MG63 (cell line): ENCODE data around the gene SMAP1. TPM values are rescaled to one million over a fixed set of nuclear protein-coding genes. Genes with fewer than 3 reads are reported as not detected.
"Not testable (repeated sequence)": the region's sequence is repeated elsewhere in the genome, so short reads cannot be mapped to it uniquely, and the experiment has no call there.

ENCODE experiments used
- DNase-seq: peaks from one replicate; pipeline ENCODE4 v3.0.0-alpha.2; 2020
- H3K27me3 ChIP-seq: fragments of 250-450 bp; sonication (Bioruptor Pico); 2 replicates; pipeline ENCODE4 v1.5.1; 2020; ENCODE audit warnings: mild to moderate bottlenecking, moderate library complexity
- H3K36me3 ChIP-seq: fragments of 250-450 bp; sonication (Bioruptor Pico); 2 replicates; pipeline ENCODE4 v1.5.1; 2020; ENCODE audit warnings: mild to moderate bottlenecking, moderate library complexity
- H3K4me3 ChIP-seq: fragments of 250-450 bp; sonication (Bioruptor Pico); 2 replicates; pipeline ENCODE4 v1.5.1; 2020; ENCODE audit warnings: mild to moderate bottlenecking, moderate library complexity
- H3K9me3 ChIP-seq: fragments of 250-450 bp; sonication (Bioruptor Pico); 2 replicates; pipeline ENCODE4 v1.5.1; 2020; ENCODE audit warnings: mild to moderate bottlenecking, moderate library complexity
- total RNA-seq: library from RNA; depleted of rRNA; stranded (reverse); fragments of >200 nt; shearing (Covaris generic); gene quantifications from 2 replicates; pipeline ENCODE4 v1.2.3, GENCODE V29; 2014; ENCODE audit warnings: low replicate concordance

Gene SMAP1
- total RNA-seq, 1 experiment from 2014 or later, result 19.6 TPM

DNA sequence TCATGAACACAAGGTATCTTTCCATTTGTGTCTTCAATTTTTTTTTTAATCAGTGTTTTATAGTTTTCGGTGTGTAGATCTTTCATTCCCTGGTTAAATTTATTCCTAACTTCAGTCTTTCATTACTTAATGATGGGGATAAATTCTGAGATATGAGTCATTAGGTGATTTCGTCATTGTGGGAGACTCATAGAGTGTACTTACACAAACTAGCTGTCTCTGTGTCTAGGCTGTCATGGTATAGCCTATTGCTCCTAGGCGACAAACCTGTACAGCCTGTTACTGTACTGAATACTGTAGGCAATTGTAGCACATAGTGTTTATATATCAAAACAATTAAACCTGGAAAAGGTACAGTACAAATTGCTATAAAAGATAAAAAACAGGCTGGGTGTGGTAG lies 42.1 kb downstream of the SMAP1 start:
- no peak for DNase-seq
- Histone ChIP-seq H3K36me3 (no peaks in the 10 kb centered on the region), H3K9me3 (peaks cover 2% of the 10 kb centered on the region), H3K27me3 (no peaks in the 10 kb centered on the region), H3K4me3 (no peak overlapping the region)

DNA sequence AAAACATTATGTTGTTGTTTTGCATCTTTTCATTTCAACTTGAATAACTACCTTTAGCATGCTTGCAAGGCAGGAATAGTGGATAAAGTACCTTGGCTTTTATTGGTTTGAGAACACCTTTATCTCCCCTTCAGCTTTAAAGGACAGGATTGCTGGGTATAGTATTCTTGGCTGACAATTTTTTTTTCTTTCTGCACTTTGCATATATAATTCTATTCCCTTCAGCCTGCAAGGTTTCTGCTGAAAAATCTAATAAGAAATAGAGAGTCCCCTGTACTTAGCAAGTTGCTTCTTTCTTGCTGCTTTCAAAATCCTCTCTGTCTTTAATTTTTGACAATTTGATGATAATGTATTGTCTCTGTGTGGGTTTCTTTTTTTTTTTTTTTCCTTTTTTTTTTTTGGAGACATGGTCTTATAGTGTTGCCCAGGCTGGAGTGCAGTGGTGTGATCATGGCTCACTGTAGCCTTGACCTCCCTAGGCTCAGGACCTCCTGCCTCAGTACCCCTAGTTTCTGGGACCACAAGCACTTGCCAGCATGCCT lies 47.1 kb downstream of the SMAP1 start:
- Histone ChIP-seq H3K4me3 (no peak overlapping the region), H3K9me3 (peaks cover 2% of the 10 kb centered on the region), H3K27me3 (no peaks in the 10 kb centered on the region), H3K36me3 (no peaks in the 10 kb centered on the region)
- no peak for DNase-seq

DNA sequence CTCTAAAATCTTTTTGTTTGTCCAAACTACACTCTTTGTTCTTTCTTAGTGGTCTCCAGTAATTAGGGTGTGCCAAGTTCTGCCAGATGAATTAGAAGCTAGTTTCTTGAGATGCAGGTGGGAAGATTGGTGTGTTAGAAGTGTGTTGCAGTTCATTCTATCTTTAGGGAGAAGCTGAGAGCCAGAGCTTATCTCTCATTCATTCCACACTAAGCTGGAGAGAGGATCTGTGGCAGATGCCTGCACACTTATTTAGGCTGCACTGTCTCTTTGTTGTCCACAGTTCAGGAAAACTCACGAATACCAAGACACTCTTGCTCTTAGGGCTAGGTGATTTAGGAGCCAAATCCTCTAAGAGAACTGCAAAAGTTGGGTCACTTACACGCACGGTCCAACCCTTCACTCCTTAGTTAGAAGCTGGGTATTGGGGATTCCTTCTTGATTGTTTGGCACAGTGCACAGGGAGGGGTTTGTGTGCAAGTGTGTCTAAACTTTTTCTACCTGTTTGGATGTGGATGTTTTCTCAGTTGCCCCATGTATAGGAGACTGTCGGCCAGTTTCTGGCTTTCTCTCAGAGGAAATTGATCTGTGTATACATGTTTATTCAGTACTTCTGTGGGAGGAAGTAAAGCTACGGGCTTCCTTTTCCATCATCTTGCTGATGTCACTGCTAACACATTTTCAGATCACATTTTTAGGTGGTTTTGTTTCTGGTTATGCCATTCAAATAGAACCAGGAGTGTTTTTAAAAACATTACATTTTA lies 49.5 kb downstream of the SMAP1 start:
- Histone ChIP-seq H3K36me3 (no peaks in the 10 kb centered on the region), H3K27me3 (no peaks in the 10 kb centered on the region), H3K9me3 (peaks cover 2% of the 10 kb centered on the region), H3K4me3 (no peak overlapping the region)
- no peak for DNase-seq

DNA sequence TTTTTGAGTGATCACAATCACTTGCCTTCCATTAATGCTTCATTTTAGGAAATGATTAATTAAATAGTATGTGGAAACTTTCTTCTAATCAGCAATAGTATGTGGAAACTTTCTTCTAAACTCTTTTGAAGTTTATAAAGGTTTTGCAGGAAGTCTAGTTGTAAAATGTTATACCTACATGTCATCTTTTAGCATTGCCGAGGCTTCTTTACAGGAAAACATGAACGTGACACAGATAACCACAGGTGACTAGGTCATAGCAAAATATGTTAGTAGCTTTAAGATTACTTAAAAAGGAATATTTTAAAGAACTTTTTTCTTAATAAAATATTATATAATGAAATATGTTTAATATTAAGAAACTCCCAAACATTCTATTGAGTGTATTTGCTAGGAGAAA lies 56.8 kb downstream of the SMAP1 start:
- Histone ChIP-seq H3K9me3 (no peaks in the 10 kb centered on the region), H3K27me3 (no peaks in the 10 kb centered on the region), H3K4me3 (no peak overlapping the region), H3K36me3 (no peaks in the 10 kb centered on the region)
- DNase-seq, result no peak

GRCh38 chr6:70725817-70726415 lies 58.2 kb downstream of the SMAP1 start:
- no peak for DNase-seq
- Histone ChIP-seq H3K9me3 (no peaks in the 10 kb centered on the region), H3K36me3 (no peaks in the 10 kb centered on the region), H3K27me3 (no peaks in the 10 kb centered on the region), H3K4me3 (no peak overlapping the region)

DNA sequence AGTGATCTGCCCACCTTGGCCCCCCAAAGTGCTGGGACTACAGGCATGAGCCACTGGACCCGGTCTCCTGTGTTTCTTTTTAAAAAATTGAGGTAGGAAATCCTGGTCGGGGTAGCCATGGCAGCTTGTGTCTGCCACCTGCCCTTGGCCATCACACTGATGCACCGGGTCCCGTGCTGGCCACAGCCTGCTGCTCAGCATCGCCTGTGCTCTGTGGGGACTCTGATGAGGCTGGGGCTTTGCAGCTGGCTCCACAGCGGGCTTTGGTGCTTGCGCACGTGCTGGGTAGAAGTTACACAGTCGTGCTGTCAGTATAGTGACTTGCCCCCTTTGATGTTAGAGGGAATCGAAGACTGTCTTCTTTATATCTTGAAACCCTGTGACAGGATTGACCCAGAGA lies 66.7 kb downstream of the SMAP1 start:
- Histone ChIP-seq H3K9me3 (no peaks in the 10 kb centered on the region), H3K27me3 (no peaks in the 10 kb centered on the region), H3K4me3 (no peak overlapping the region), H3K36me3 (no peaks in the 10 kb centered on the region)
- no peak for DNase-seq

DNA sequence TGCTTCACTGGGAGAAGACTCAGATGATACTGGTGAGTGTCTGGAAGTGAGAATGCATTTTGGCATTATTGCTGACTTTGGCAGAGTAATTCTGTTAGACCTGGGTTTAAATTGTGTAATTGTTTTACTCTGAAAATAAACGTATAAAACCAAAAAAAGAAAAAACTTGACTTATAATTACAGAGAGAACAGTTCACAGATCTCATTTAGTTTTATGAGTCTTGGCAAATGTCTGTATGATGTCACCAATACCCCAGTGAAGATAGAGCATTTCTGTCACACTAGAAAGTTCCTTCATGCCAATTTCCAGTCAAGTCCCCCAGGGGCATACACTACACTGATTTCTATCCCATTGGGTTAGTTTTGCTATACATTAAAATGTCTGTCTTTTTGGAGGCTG lies 67.3 kb downstream of the SMAP1 start:
- Histone ChIP-seq H3K36me3 (no peaks in the 10 kb centered on the region), H3K4me3 (no peak overlapping the region), H3K27me3 (no peaks in the 10 kb centered on the region), H3K9me3 (no peaks in the 10 kb centered on the region)
- DNase-seq, result no peak

DNA sequence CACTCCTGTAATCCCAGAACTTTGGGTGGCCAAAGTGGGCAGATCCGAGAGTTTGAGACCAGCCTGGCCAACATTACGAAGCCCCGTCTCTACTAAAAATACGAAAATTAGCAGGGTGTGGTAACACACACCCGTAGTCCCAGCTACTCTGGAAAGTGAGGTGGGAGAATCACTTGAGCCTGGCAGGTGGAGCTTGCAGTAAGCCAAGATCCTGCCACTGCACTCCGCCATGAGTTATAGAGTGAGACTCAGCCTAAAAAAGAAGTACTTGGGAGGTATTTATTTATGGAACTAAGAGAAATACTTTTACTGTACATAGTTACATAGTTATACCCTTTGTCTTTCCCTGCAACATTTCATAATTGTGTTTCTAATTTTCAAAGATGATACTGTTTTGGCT lies 67.8 kb downstream of the SMAP1 start:
- no peak overlapping the region for H3K4me3 ChIP-seq
- no peak for DNase-seq
- no peaks in the 10 kb centered on the region for H3K36me3 ChIP-seq
- H3K9me3 ChIP-seq, result no peaks in the 10 kb centered on the region
- H3K27me3 ChIP-seq, result no peaks in the 10 kb centered on the region

DNA sequence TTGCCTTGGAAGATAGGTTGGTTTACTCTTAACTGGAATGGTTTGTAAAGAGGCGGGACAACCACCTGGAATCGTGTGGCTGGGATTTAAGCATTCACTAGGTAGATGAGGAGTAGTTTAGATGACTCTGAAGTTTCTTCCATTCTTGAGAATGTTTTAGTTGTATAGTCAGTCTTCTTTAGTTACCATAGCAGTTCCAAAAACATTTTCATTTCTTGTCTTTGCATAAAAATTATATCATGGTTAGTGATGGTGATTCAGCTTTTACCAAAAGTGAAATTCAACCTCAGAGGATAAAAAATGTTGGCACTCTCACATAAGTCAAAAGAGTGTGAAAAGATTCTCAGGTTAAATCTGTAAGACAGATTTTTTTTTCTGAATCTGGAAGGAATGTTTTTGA lies 70.3 kb downstream of the SMAP1 start:
- H3K4me3 ChIP-seq, result no peak overlapping the region
- H3K27me3 ChIP-seq, result no peaks in the 10 kb centered on the region
- no peaks in the 10 kb centered on the region for H3K9me3 ChIP-seq
- no peaks in the 10 kb centered on the region for H3K36me3 ChIP-seq
- no peak for DNase-seq

- no peak for DNase-seq
- Histone ChIP-seq H3K9me3 (no peaks in the 10 kb centered on the region), H3K36me3 (no peaks in the 10 kb centered on the region), H3K27me3 (no peaks in the 10 kb centered on the region), H3K4me3 (no peak overlapping the region)
These were observed 71.9 kb downstream of the SMAP1 start for GRCh38 chr6:70739534-70739933.

DNA sequence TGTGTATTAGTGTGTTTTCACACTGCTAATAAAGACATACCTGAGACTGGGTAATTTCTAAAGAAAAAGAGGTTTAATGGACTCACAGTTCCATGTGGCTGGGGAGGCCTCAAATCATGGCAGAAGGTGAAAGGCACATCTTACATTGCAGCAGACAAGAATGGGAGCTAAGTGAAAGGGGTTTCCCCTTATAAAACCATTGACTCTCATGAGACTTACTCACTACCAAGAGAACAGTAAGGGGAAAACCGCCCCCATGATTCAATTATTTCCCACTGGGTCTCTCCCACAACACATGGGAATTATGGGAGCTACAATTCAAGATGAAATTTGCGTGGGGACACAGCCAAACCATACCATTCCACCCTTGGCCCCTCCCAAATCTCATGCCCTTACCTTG lies 73.1 kb downstream of the SMAP1 start:
- H3K9me3 ChIP-seq, H3K27me3 ChIP-seq, DNase-seq, H3K4me3 ChIP-seq, H3K36me3 ChIP-seq: not testable (repeated sequence)

DNA sequence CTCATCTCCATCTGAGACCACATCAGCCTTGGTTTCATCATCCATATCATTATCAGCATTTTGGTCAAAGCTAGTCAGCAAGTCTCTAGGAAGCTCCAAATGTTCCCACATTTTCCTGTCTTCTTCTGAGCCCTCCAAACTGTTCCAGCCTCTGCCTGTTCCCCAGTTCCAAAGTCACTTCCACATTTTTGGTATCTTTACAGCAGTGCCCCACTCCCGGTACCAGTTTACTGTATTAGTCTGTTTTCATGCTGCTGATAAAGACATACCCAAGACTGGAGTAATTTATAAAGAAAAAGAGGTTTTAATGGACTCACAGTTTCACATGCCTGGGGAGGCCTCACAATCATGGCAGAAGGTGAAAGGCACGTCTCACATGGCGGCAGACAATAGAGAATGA lies 74.8 kb downstream of the SMAP1 start:
- not testable (repeated sequence) for H3K9me3 ChIP-seq, H3K27me3 ChIP-seq, H3K36me3 ChIP-seq, DNase-seq, H3K4me3 ChIP-seq

GRCh38 chr6:70753870-70754380 lies 86.2 kb downstream of the SMAP1 start:
- DNase-seq, result no peak
- no peak overlapping the region for H3K4me3 ChIP-seq
- peaks cover 3% of the 10 kb centered on the region; the same call in 1 of the 2 replicates for H3K36me3 ChIP-seq
- H3K9me3 ChIP-seq, result no peaks in the 10 kb centered on the region
- no peaks in the 10 kb centered on the region for H3K27me3 ChIP-seq

DNA sequence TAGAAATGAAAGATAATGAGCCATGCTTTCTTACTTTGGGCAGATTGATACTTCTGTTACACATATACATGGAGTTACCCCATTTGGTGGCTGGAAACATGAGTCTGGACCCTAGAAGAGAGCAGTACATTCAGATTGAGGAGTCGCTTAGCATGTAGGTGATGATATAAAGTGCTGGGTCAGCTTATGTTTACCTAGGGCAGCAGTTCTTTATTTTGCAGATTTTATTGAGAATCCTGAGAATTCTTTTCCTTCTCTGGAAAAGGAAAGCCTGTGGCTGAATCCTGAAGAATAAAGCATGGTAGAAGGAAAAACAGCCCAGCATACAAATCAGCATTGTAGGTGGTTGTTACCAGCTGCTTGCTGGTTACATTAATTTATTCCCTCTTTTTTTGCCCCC lies 91.2 kb downstream of the SMAP1 start:
- H3K36me3 ChIP-seq, result peaks cover 3% of the 10 kb centered on the region; the same call in 1 of the 2 replicates
- DNase-seq, result no peak
- no peaks in the 10 kb centered on the region for H3K9me3 ChIP-seq
- no peaks in the 10 kb centered on the region for H3K27me3 ChIP-seq
- no peak overlapping the region for H3K4me3 ChIP-seq

GRCh38 chr6:70763754-70764510 lies 96.2 kb downstream of the SMAP1 start:
- Histone ChIP-seq H3K27me3 (no peaks in the 10 kb centered on the region), H3K36me3 (no peaks in the 10 kb centered on the region), H3K4me3 (no peak overlapping the region), H3K9me3 (no peaks in the 10 kb centered on the region)
- no peak for DNase-seq

DNA sequence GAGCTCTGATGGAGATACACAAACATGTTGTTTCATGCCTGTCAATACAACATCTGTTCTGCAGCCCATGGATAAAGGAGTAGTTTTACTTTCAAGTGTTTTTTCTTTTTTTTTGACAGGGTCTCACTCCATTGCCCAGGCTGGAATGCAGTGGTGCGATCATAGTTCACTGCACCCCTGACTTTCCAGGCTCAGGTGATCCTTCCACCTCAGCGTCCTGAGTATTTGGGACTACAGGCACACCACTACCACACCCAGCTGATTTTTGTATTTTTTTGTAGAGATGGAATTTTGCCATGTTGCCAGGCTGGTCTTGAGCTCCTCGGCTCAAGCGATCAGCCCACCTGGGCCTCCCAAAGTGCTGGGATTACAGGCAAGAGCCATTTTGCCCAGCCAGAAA lies 97.0 kb downstream of the SMAP1 start:
- no peak overlapping the region for H3K4me3 ChIP-seq
- no peak for DNase-seq
- no peaks in the 10 kb centered on the region for H3K36me3 ChIP-seq
- H3K27me3 ChIP-seq, result no peaks in the 10 kb centered on the region
- no peaks in the 10 kb centered on the region for H3K9me3 ChIP-seq

DNA sequence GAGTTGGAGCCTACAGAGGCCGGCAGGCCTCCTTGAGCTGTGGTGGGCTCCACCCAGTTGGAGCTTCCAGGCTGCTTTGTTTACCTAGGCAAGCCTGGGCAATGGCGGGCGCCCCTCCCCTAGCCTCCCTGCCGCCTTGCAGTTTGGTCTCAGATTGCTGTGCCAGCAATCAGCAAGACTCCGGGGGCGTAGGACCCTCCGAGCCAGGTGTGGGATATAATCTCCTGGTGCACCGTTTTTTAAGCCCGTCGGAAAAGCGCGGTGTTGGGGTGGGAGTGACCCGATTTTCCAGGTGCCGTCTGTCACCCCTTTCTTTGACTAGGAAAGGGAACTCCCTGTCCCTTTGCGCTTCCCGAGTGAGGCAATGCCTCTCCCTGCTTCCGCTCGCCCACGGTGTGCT lies 103.7 kb downstream of the SMAP1 start:
- not testable (repeated sequence) for H3K4me3 ChIP-seq, H3K9me3 ChIP-seq, H3K36me3 ChIP-seq, DNase-seq, H3K27me3 ChIP-seq
